Mononuclear cell (primary cell): ENCODE data around the gene KCND2. TPM values are rescaled to one million over a fixed set of nuclear protein-coding genes. Genes with fewer than 3 reads are reported as not detected.
"Not testable (repeated sequence)": the region's sequence is repeated elsewhere in the genome, so short reads cannot be mapped to it uniquely, and the experiment has no call there.

Experiments used
- H3K27me3 ChIP-seq: 2 replicates; pipeline ENCODE4 v1.6.0; 2011; ENCODE audit warnings: low read length, control low read depth; ENCODE audit not compliant: insufficient read depth
- H3K4me1 ChIP-seq: 2 replicates; pipeline ENCODE4 v1.5.1; 2011; ENCODE audit warnings: mild to moderate bottlenecking, low read length, control low read depth; ENCODE audit not compliant: insufficient read depth
- H3K4me3 ChIP-seq: 2 replicates; pipeline ENCODE4 v1.5.1; 2011; ENCODE audit warnings: mild to moderate bottlenecking, low read length, moderate library complexity
- H3K9me3 ChIP-seq: 2 replicates; pipeline ENCODE4 v1.5.1; 2011; ENCODE audit warnings: low read depth, mild to moderate bottlenecking, control low read depth, low read length
- total RNA-seq: library from RNA; depleted of rRNA; stranded (reverse); fragments of >200 nt; gene quantifications from one replicate; pipeline ENCODE4 v1.2.3, GENCODE V29; 2012

Gene KCND2
- total RNA-seq, 1 donor, result not detected

DNA sequence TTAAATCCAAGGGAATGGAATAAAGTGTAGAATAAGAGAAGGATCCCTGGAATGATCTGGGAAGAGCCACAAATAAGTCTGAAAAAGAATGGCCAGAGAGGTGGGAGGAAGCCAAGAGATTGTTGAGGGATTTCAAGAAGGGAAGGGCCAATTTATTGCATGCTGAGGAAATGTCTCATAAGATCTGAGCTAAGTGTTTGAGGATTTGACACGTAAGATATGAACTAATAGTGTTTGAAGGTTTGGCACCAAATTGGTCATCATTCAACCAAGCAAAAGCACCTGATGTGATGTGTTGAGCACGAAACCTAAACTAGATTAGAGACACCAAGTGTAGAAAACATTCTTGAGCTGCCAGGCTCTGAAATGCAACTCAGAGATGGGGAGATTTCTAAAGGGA, 487.1 kb downstream of the KCND2 start:
- H3K4me3 ChIP-seq, result no peak overlapping the region
- no peaks in the 10 kb centered on the region for H3K4me1 ChIP-seq

GRCh38 chr7:120760851-120761250, 487.9 kb downstream of the KCND2 start:
- Histone ChIP-seq H3K27me3 (peaks cover 3% of the 10 kb centered on the region), H3K4me3 (no peak overlapping the region), H3K4me1 (no peaks in the 10 kb centered on the region), H3K9me3 (no peaks in the 10 kb centered on the region)

More for the DNA sequence above, 487.1 kb downstream of the KCND2 start:
- Histone ChIP-seq H3K27me3 (peaks cover 3% of the 10 kb centered on the region), H3K9me3 (no peaks in the 10 kb centered on the region)

GRCh38 chr7:120770206-120770605, 497.2 kb downstream of the KCND2 start:
- no peak overlapping the region for H3K4me3 ChIP-seq
- H3K4me1 ChIP-seq, result no peaks in the 10 kb centered on the region
- H3K27me3 ChIP-seq, result peaks cover 2% of the 10 kb centered on the region
- no peaks in the 10 kb centered on the region for H3K9me3 ChIP-seq

DNA sequence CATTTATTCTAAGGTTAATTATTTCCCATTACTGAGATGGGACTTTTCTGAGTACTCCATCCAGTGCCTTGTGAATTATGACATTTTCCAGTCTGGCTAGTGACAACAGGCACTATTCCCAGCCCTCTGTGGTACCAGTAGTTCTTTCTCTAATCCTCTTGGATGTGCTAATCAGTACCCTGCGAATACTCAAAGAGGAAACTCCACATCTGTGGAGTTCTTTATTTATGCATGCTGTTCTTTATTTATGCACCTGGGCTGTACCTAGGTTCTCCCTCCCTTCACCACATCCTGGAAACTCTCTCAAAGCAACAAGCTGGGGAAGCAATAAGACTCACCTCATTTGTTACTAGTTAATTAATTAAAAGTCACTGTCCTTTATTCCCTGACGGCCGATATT, 501.5 kb downstream of the KCND2 start:
- H3K27me3 ChIP-seq, result peaks cover 2% of the 10 kb centered on the region
- no peaks in the 10 kb centered on the region for H3K9me3 ChIP-seq
- H3K4me3 ChIP-seq, result no peak overlapping the region
- no peaks in the 10 kb centered on the region for H3K4me1 ChIP-seq

GRCh38 chr7:120775755-120776154, 502.8 kb downstream of the KCND2 start:
- H3K9me3 ChIP-seq, result no peaks in the 10 kb centered on the region
- no peak overlapping the region for H3K4me3 ChIP-seq
- H3K4me1 ChIP-seq, result no peaks in the 10 kb centered on the region
- H3K27me3 ChIP-seq, result peaks cover 2% of the 10 kb centered on the region

GRCh38 chr7:120779078-120779477, 506.1 kb downstream of the KCND2 start:
- not testable (repeated sequence) for H3K27me3 ChIP-seq, H3K4me3 ChIP-seq, H3K9me3 ChIP-seq, H3K4me1 ChIP-seq

- H3K4me3 ChIP-seq, H3K27me3 ChIP-seq, H3K4me1 ChIP-seq, H3K9me3 ChIP-seq: not testable (repeated sequence)
Measured at GRCh38 chr7:120780451-120780850, 507.5 kb downstream of the KCND2 start.

GRCh38 chr7:120780938-120781337, 508.0 kb downstream of the KCND2 start:
- no peak overlapping the region for H3K4me3 ChIP-seq
- H3K4me1 ChIP-seq, result no peaks in the 10 kb centered on the region
- H3K9me3 ChIP-seq, result no peaks in the 10 kb centered on the region
- H3K27me3 ChIP-seq, result no peaks in the 10 kb centered on the region

- H3K4me1 ChIP-seq, H3K4me3 ChIP-seq, H3K9me3 ChIP-seq, H3K27me3 ChIP-seq: not testable (repeated sequence)
Measured at GRCh38 chr7:120781924-120782323, 508.9 kb downstream of the KCND2 start.

- Histone ChIP-seq H3K9me3 (no peaks in the 10 kb centered on the region), H3K27me3 (no peaks in the 10 kb centered on the region), H3K4me3 (no peak overlapping the region), H3K4me1 (no peaks in the 10 kb centered on the region)
Measured at GRCh38 chr7:120783273-120783672, 510.3 kb downstream of the KCND2 start.

GRCh38 chr7:120783721-120784120, 510.7 kb downstream of the KCND2 start:
- no peaks in the 10 kb centered on the region for H3K27me3 ChIP-seq
- no peaks in the 10 kb centered on the region for H3K4me1 ChIP-seq
- no peaks in the 10 kb centered on the region for H3K9me3 ChIP-seq
- H3K4me3 ChIP-seq, result no peak overlapping the region

GRCh38 chr7:120785095-120785494, 512.1 kb downstream of the KCND2 start:
- H3K4me1 ChIP-seq, result no peaks in the 10 kb centered on the region
- H3K27me3 ChIP-seq, result no peaks in the 10 kb centered on the region
- no peak overlapping the region for H3K4me3 ChIP-seq
- H3K9me3 ChIP-seq, result no peaks in the 10 kb centered on the region

DNA sequence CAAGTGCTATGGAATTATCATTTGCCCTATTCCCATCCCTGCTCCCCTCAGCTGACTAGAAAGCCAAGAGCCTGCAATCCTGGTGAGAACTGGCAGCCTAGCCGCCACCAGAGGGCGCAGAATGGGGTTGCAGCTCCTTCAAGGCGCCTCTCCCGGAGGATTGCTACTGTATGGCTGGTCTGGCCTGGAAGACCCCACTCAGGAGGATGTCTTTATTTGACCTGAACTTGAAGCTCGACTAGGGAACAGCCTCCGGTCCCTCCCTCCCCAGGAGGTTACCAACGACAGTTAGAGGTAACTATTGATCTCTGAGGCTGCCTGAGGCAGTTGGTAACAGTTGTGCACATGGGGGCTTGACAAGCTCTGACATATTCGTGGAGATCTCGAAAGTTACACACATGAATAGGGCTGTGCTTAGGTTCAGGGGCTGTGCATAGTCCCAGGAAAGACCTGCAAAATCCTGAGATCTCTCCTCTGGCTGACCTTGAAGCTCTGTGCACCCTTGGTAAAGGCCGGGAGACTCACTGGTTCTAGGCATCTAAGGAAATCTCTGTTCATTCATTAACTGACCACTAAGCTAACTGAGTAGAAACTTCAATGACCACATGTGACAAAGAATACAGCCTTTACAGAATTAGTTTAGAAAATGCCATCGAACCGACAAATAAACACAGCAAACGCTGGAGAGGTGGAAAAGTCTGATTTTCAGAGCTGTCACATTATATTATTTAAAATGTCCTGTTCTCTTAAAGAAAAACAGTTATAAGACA, 519.3 kb downstream of the KCND2 start:
- no peaks in the 10 kb centered on the region for H3K27me3 ChIP-seq
- no peaks in the 10 kb centered on the region for H3K4me1 ChIP-seq
- H3K4me3 ChIP-seq, result no peak overlapping the region
- H3K9me3 ChIP-seq, result no peaks in the 10 kb centered on the region

- H3K27me3 ChIP-seq, result no peaks in the 10 kb centered on the region
- no peak overlapping the region for H3K4me3 ChIP-seq
- no peaks in the 10 kb centered on the region for H3K9me3 ChIP-seq
- no peaks in the 10 kb centered on the region for H3K4me1 ChIP-seq
Measured at GRCh38 chr7:120792861-120793130, 519.8 kb downstream of the KCND2 start.

- no peaks in the 10 kb centered on the region for H3K27me3 ChIP-seq
- no peaks in the 10 kb centered on the region for H3K9me3 ChIP-seq
- H3K4me3 ChIP-seq, result no peak overlapping the region
- H3K4me1 ChIP-seq, result no peaks in the 10 kb centered on the region
Measured at GRCh38 chr7:120793213-120793936, 520.4 kb downstream of the KCND2 start.
